Measurements from ENCODE around the gene HLA-F.

DNA sequence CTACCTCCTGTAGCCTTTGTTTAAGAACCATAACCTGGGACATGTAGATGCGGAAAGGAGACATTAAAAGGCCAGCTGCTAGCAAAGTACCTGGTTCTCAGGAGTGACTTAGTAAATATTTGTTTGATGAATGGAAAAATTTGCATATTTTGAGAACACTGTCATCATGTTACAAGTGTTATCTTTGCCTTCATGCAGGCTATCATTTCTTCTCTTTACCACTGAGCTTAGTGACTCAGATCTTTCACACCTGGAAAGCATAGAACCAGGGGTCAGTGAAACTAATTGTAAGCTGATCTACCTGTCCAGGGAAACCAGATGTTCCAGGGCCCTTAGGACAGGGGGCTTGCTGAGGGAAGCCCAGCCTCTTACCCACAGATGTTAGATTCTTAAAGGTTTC is 47.7 kb upstream of the HLA-F start:
- TF ChIP-seq CTCF (conservative IDR thresholded peaks at IDR 0.05 in 1 of 2, IDR thresholded peaks at IDR 0.05 in 1 of 2; ENCODE audit: extremely low read depth in 1 of 2, insufficient read depth in 1 of 2, low read depth in 1 of 2, low read length in 2 of 2): no peak
- TF ChIP-seq EZH2 (IDR thresholded peaks at IDR 0.05; ENCODE audit: borderline replicate concordance, low read length): no peak
